SH-SY5Y (cell line): ENCODE data around the gene CASKIN2.

Source experiments
- GATA2 ChIP-seq: IDR thresholded peaks from 2 replicates; pipeline ENCODE4 v1.6.1; 2011; ENCODE audit warnings: mild to moderate bottlenecking, low read depth, low read length
- GATA3 ChIP-seq: IDR thresholded peaks from 2 replicates; pipeline ENCODE4 v1.6.1; 2011; ENCODE audit warnings: low read depth, mild to moderate bottlenecking, low read length, moderate library complexity

- TF ChIP-seq GATA2 = no peak
- no peak for TF ChIP-seq GATA3
These were observed 12.5 kb downstream of the CASKIN2 start for GRCh38 chr17:75502721-75503329.
